H1 (cell line): ENCODE data around the gene RGS6. TPM values are rescaled to one million over a fixed set of nuclear protein-coding genes. Genes with fewer than 3 reads are reported as not detected.

ENCODE experiments used
- BCL11A ChIP-seq, 2 experiments: IDR thresholded peaks; one replicate each; pipeline ENCODE4 v1.6.1; 2011; ENCODE audit warnings: low read depth in 2 of 2, low read length in 2 of 2, mild to moderate bottlenecking in 2 of 2
- EP300 ChIP-seq, 2 experiments: IDR thresholded peaks; 1 replicate in 1 of 2; 2 replicates in 1 of 2; pipeline ENCODE4 v1.6.1; 2011 to 2012; ENCODE audit warnings: low read depth in 2 of 2, low read length in 2 of 2, mild to moderate bottlenecking in 2 of 2, borderline replicate concordance in 1 of 2, inconsistent platforms in 1 of 2, moderate library complexity in 1 of 2
- SUZ12 ChIP-seq: fragments of 200-600 bp; sonication (generic); IDR thresholded peaks from 2 replicates; pipeline ENCODE4 v1.6.1; 2012; ENCODE audit warnings: mild to moderate bottlenecking, inconsistent platforms, low read length, moderate library complexity, mixed read lengths
- TAF1 ChIP-seq: IDR thresholded peaks from 2 replicates; pipeline ENCODE4 v1.6.1; 2011; ENCODE audit warnings: mild to moderate bottlenecking, low read depth, low read length
- TEAD4 ChIP-seq: IDR thresholded peaks from 2 replicates; pipeline ENCODE4 v1.6.1; 2012; ENCODE audit warnings: low read depth, low read length, inconsistent platforms, mixed read lengths
- YY1 ChIP-seq: IDR thresholded peaks from 2 replicates; pipeline ENCODE4 v1.6.1; 2011; ENCODE audit warnings: low read depth, mild to moderate bottlenecking, low read length
- polyA plus RNA-seq, 7 experiments: library from polyadenylated mRNA; depleted of rRNA in 3 of 7; stranded (reverse) in 5 of 7; unstranded in 2 of 7; fragments of >200 nt in 5 of 7; fragments of 200-250 nt in 2 of 7; gene quantifications; 1 replicate in 5 of 7; 2 replicates in 1 of 7; 4 replicates in 1 of 7; pipeline versions ENCODE4 v1.2.1 to v1.2.3, GENCODE V29; 2011 to 2013; ENCODE audit warnings: missing spikeins in 2 of 7, mixed read lengths in 2 of 7
- total RNA-seq: library from RNA; stranded (reverse); fragmentation: NEBNext Ultra II Directional; extraction: Animal tissue kit (Norgen Biotek cat#: 25700); gene quantifications from 2 replicates; pipeline ENCODE4 v1.2.1, GENCODE V29; 2021

RGS6 gene
- total and polyA plus RNA-seq, 2 of the 8 experiments (the other 6 are each of a cell fraction or from before 2014, with no cell fraction given) = 0.26 to 1.1 TPM

GRCh38 chr14:72098210-72098609 is 166.0 kb downstream of the RGS6 start (continued):
- TF ChIP-seq YY1 = no peak
- no peak for TF ChIP-seq TEAD4
- TF ChIP-seq EP300 (IDR thresholded peaks at IDR 0.05; ENCODE audit: borderline replicate concordance in 1 of 2, low read depth in 2 of 2, low read length in 2 of 2) = no peak
- TF ChIP-seq TAF1 = no peak
- no peak for TF ChIP-seq BCL11A (IDR thresholded peaks at IDR 0.05; ENCODE audit: low read depth in 2 of 2, low read length in 2 of 2)
- TF ChIP-seq SUZ12 = no peak
